Small intestine (tissue), 7 donors: Measurements from ENCODE around the gene UROC1. TPM values are rescaled to one million over a fixed set of nuclear protein-coding genes. Genes with fewer than 3 reads are reported as not detected.

Experiments
- DNase-seq, 2 donors: peaks; one replicate each; pipeline versions ENCODE4 v3.0.0 to v3.0.0-alpha.2; 2013
- FAIRE-seq: peaks from 2 replicates; lab custom pipeline; 2012; peaks lifted over from hg19 to GRCh38; lab: Jason Lieb, UNC
- H3K27ac ChIP-seq, 3 donors: one replicate each; pipeline ENCODE4 v1.5.1; 2013; ENCODE audit warnings: low read length in 2 of 3, mild to moderate bottlenecking in 2 of 3, control low read depth in 1 of 3, inconsistent platforms in 1 of 3, low read depth in 1 of 3, moderate library complexity in 1 of 3
- H3K27me3 ChIP-seq, 3 donors: one replicate each; pipeline ENCODE4 v1.6.1; 2013; ENCODE audit warnings: low read length in 3 of 3, inconsistent platforms in 1 of 3; ENCODE audit not compliant: control insufficient read depth in 3 of 3, insufficient read depth in 3 of 3
- H3K36me3 ChIP-seq, 3 donors: one replicate each; pipeline ENCODE4 v1.6.1; 2013; ENCODE audit warnings: low read length in 3 of 3, inconsistent platforms in 1 of 3, low read depth in 1 of 3, mild to moderate bottlenecking in 1 of 3, moderate library complexity in 1 of 3; ENCODE audit not compliant: control insufficient read depth in 3 of 3, insufficient read depth in 2 of 3
- H3K4me1 ChIP-seq, 3 donors: one replicate each; pipeline ENCODE4 v1.6.1; 2013; ENCODE audit warnings: low read length in 2 of 3, inconsistent platforms in 1 of 3, low read depth in 1 of 3, mild to moderate bottlenecking in 1 of 3, moderate library complexity in 1 of 3; ENCODE audit not compliant: control insufficient read depth in 3 of 3, insufficient read depth in 2 of 3
- H3K4me3 ChIP-seq, 3 donors: one replicate each; pipeline ENCODE4 v1.5.1; 2013; ENCODE audit warnings: low read length in 3 of 3, control low read depth in 1 of 3, inconsistent platforms in 1 of 3, low read depth in 1 of 3, mild to moderate bottlenecking in 1 of 3, moderate library complexity in 1 of 3
- H3K9me3 ChIP-seq, 2 donors: one replicate each; pipeline ENCODE4 v1.6.1; 2013; ENCODE audit warnings: low read depth in 1 of 2, low read length in 1 of 2; ENCODE audit not compliant: control insufficient read depth in 2 of 2, insufficient read depth in 1 of 2
- WGBS, 3 donors: extraction: QIAGEN DNeasy Blood & Tissue Kit; methylation state at CpG; one replicate each; pipeline ENCODE4 v1.1.7; 2013; 5-methylcytosine and 5-hydroxymethylcytosine counted together
- polyA plus RNA-seq, 4 donors: library from polyadenylated mRNA; stranded (reverse) in 3 of 4; unstranded in 1 of 4; fragments of 200-250 nt in 3 of 4; fragments of 120-200 nt in 1 of 4; gene quantifications; one replicate each; pipeline versions ENCODE4 v1.2.1 to v1.2.3, GENCODE V29; 2013
- donor health status: healthy with polysubstance abuse.
- donor health status: control.
- donor health status: control.
- donor health status: Bipolar disorder and iron deficiency.
- donor health status: healthy.

Gene UROC1
- polyA plus RNA-seq, 4 donors, result 0.07 to 0.27 TPM; not detected in 2

- H3K4me3 ChIP-seq, result no peak overlapping the region
- WGBS, 3 donors, result 83 to 96% (median 95%) methylated on average over 54 to 57 of the region's 57 CpGs
- DNase-seq (no peak), FAIRE-seq (no peak)
- H3K27me3 ChIP-seq, result no peaks in the 10 kb centered on the region
- no peaks in the 10 kb centered on the region for H3K4me1 ChIP-seq
- H3K36me3 ChIP-seq, result peaks cover 0 to 52% (median 0%) of the 10 kb centered on the region in 3 donors
- H3K27ac ChIP-seq, result no peak overlapping the region
- no peaks in the 10 kb centered on the region for H3K9me3 ChIP-seq
Observed at GRCh38 chr3:126542340-126543241, 25.0 kb upstream of the UROC1 start.

- no peak overlapping the region for H3K27ac ChIP-seq
- WGBS, 3 donors, result 73 to 91% (median 88%) methylated on average over 101 of the region's 101 CpGs
- no peak for FAIRE-seq
- H3K27me3 ChIP-seq, result no peaks in the 10 kb centered on the region
- H3K4me1 ChIP-seq, result no peaks in the 10 kb centered on the region
- no peak overlapping the region for H3K4me3 ChIP-seq
- peaks cover 0 to 60% (median 0%) of the 10 kb centered on the region in 3 donors for H3K36me3 ChIP-seq
- H3K9me3 ChIP-seq, result no peaks in the 10 kb centered on the region
- no peak for DNase-seq
Observed at GRCh38 chr3:126541628-126542339, 24.2 kb upstream of the UROC1 start.

GRCh38 chr3:126540951-126541627 is 23.5 kb upstream of the UROC1 start:
- no peaks in the 10 kb centered on the region for H3K9me3 ChIP-seq
- DNase-seq (no peak), FAIRE-seq (no peak)
- no peaks in the 10 kb centered on the region for H3K4me1 ChIP-seq
- H3K4me3 ChIP-seq, result no peak overlapping the region
- 69 to 78% (median 75%) methylated on average over 24 of the region's 24 CpGs for WGBS, 3 donors
- H3K27ac ChIP-seq, result no peak overlapping the region
- peaks cover 0 to 67% (median 0%) of the 10 kb centered on the region in 3 donors for H3K36me3 ChIP-seq
- H3K27me3 ChIP-seq, result no peaks in the 10 kb centered on the region

GRCh38 chr3:126540342-126540849 is 22.8 kb upstream of the UROC1 start:
- WGBS, 3 donors, result 45 to 58% (median 51%) methylated on average over 9 of the region's 9 CpGs

GRCh38 chr3:126539558-126540250 is 22.1 kb upstream of the UROC1 start:
- H3K36me3 ChIP-seq, result peaks cover 0 to 80% (median 0%) of the 10 kb centered on the region in 3 donors
- no peaks in the 10 kb centered on the region for H3K9me3 ChIP-seq
- H3K4me1 ChIP-seq, result no peaks in the 10 kb centered on the region
- H3K27ac ChIP-seq, result no peak overlapping the region
- 94 to 96% (median 96%) methylated on average over 10 of the region's 10 CpGs for WGBS, 3 donors
- H3K4me3 ChIP-seq, result no peak overlapping the region
- peaks cover 0 to 4% (median 0%) of the 10 kb centered on the region in 3 donors for H3K27me3 ChIP-seq
- FAIRE-seq, result no peak
- DNase-seq, result no peak

More at GRCh38 chr3:126540342-126540849, 22.8 kb upstream of the UROC1 start:
- FAIRE-seq (no peak), DNase-seq (no peak)
- H3K27me3 ChIP-seq, result no peaks in the 10 kb centered on the region
- peaks cover 0 to 74% (median 0%) of the 10 kb centered on the region in 3 donors for H3K36me3 ChIP-seq
- H3K9me3 ChIP-seq, result no peaks in the 10 kb centered on the region
- no peaks in the 10 kb centered on the region for H3K4me1 ChIP-seq
- no peak overlapping the region for H3K4me3 ChIP-seq
- H3K27ac ChIP-seq, result no peak overlapping the region

- Histone ChIP-seq H3K4me1 (no peaks in the 10 kb centered on the region), H3K36me3 (peaks cover 0 to 77% (median 0%) of the 10 kb centered on the region in 3 donors), H3K4me3 (no peak overlapping the region), H3K27me3 (peaks cover 0 to 4% (median 0%) of the 10 kb centered on the region in 3 donors), H3K9me3 (no peaks in the 10 kb centered on the region), H3K27ac (no peak overlapping the region)
- FAIRE-seq (no peak), DNase-seq (no peak)
- WGBS, 3 donors, result 49 to 66% (median 54%) methylated on average over 5 of the region's 5 CpGs
Observed at GRCh38 chr3:126538966-126539365, 21.4 kb upstream of the UROC1 start.

GRCh38 chr3:126538316-126538715 is 20.7 kb upstream of the UROC1 start:
- no peak overlapping the region for H3K27ac ChIP-seq
- no peaks in the 10 kb centered on the region for H3K4me1 ChIP-seq
- 79 to 81% (median 80%) methylated on average over 9 of the region's 9 CpGs for WGBS, 3 donors
- H3K4me3 ChIP-seq, result no peak overlapping the region
- no peaks in the 10 kb centered on the region for H3K9me3 ChIP-seq
- no peak for FAIRE-seq
- H3K27me3 ChIP-seq, result peaks cover 0 to 4% (median 0%) of the 10 kb centered on the region in 3 donors
- H3K36me3 ChIP-seq, result peaks cover 0 to 72% (median 0%) of the 10 kb centered on the region in 3 donors
- DNase-seq, result no peak
